ENCODE measurements around the gene MEF2A.

MEF2A gene

GRCh38 chr15:99564221-99565048 lies 1.3 kb upstream of the MEF2A start:
- DNase-seq: peak; percentile 45

- no peak for DNase-seq
These were observed 810 bp upstream of the MEF2A start for GRCh38 chr15:99565049-99565298.

GRCh38 chr15:99566157-99566897 lies 543 bp downstream of the MEF2A start:
- DNase-seq: no peak

- DNase-seq: no peak
These were observed 3.0 kb downstream of the MEF2A start for GRCh38 chr15:99568625-99569352.

GRCh38 chr15:99571299-99571698 lies 5.5 kb downstream of the MEF2A start:
- no peak for DNase-seq

- DNase-seq: no peak
These were observed 8.3 kb downstream of the MEF2A start for GRCh38 chr15:99574048-99574447.

- DNase-seq: no peak
These were observed 8.7 kb downstream of the MEF2A start for GRCh38 chr15:99574502-99574901.

GRCh38 chr15:99578809-99579208 lies 13.0 kb downstream of the MEF2A start:
- no peak for DNase-seq

- DNase-seq: no peak
These were observed 14.3 kb downstream of the MEF2A start for GRCh38 chr15:99580076-99580475.

- DNase-seq: no peak
These were observed 16.8 kb downstream of the MEF2A start for GRCh38 chr15:99582508-99582960.

- DNase-seq: no peak
These were observed 18.4 kb downstream of the MEF2A start for GRCh38 chr15:99584081-99584600.

- no peak for DNase-seq
These were observed 20.3 kb downstream of the MEF2A start for GRCh38 chr15:99586121-99586520.

- DNase-seq: no peak
These were observed 24.0 kb downstream of the MEF2A start for GRCh38 chr15:99589801-99590200.

- DNase-seq: no peak
These were observed 25.3 kb downstream of the MEF2A start for GRCh38 chr15:99590913-99591646.

GRCh38 chr15:99592145-99592791 lies 26.5 kb downstream of the MEF2A start:
- DNase-seq: no peak

GRCh38 chr15:99593070-99593469 lies 27.3 kb downstream of the MEF2A start:
- no peak for DNase-seq

GRCh38 chr15:99594916-99595315 lies 29.1 kb downstream of the MEF2A start:
- DNase-seq: no peak

- no peak for DNase-seq
These were observed 32.5 kb downstream of the MEF2A start for GRCh38 chr15:99598296-99598695.

- DNase-seq: no peak
These were observed 38.0 kb downstream of the MEF2A start for GRCh38 chr15:99603828-99604227.

- no peak for DNase-seq
These were observed 39.1 kb downstream of the MEF2A start for GRCh38 chr15:99604865-99605264.

- no peak for DNase-seq
These were observed 39.7 kb downstream of the MEF2A start for GRCh38 chr15:99605490-99605931.

GRCh38 chr15:99605990-99606389 lies 40.2 kb downstream of the MEF2A start:
- no peak for DNase-seq
